HK-2 (cell line): ENCODE measurements around the gene MBP.

Source experiments
- DNase-seq: peaks from one replicate; pipeline ENCODE4 v3.0.0-alpha.2; 2018; ENCODE audit not compliant: unreplicated experiment

Gene MBP

DNA sequence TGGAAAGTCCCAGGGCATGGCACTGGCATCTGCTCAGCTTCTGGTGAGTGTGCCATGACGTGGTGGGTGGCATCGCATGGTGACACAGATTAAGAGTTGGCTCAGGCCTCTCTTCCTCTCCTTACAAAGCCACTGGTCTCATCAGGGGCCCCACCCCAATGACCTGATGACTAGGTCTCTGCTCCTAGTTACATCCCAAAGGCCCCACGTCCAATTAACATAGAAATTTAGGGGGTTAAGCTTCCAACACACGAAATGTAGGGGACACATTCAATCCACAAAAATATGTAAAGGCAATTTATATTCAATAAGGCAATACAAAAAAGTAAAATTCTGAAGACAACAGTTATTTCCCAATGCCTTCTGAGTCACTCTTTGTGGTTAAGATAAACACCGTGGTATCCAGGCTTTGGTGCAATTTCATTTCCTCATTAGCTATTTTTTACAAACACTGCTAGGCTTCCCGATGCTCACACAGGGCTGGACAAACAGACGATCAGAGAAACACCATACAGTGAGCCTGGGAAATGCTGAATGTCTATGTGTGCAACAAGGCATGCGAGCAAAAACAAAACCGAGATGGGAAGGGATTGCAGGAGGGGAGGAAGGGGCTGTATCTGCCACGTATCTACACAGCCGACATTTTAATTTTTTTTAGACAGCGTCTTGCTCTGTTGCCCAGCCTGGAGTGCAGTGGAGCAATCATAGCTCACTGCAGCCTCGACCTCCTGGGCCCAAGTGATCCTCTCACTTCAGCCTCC lies 67.2 kb downstream of the MBP start:
- no peak for DNase-seq

DNA sequence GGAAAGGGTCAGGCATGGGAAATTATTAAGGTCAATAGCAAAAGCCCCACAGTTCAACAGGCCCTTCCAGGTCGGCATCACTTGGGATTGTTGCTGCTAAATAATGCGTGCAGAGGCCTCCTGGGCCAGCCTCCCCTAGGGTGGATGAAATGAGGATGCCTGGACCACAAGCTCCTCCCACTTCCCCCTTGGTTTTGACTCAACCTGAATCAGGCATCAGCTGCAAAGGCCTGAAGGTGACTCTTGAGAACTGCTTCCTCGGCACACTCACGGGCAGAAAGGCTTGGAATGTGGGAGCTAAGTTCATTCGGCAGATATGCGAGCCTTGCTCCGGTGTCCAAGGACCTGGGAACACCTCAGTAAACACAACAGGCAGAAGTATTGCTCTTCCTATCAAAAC lies 69.3 kb downstream of the MBP start:
- DNase-seq = peak; percentile 48

DNA sequence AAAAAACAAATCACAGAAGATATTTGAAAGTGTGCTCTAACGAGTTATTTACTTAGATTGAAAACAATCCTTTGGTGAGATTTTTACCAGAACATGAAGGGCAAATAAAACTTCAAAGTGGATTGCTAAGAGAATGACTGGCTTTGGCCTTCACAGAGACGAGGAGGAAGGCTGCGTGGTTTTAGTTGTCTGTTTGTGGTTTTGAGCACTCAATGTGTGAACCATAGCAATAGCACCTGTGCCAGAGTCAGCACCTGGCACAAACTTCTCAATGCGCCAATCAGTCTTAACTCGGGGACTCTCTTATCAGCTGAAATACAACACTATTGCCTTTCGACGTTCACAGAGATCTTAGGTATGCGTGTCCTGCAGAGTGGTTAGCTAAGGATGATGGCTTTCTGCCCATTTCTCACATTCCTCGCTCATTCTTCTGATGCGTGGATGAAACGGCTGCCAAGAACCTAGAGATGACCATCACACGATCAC lies 70.0 kb downstream of the MBP start:
- DNase-seq = no peak

DNA sequence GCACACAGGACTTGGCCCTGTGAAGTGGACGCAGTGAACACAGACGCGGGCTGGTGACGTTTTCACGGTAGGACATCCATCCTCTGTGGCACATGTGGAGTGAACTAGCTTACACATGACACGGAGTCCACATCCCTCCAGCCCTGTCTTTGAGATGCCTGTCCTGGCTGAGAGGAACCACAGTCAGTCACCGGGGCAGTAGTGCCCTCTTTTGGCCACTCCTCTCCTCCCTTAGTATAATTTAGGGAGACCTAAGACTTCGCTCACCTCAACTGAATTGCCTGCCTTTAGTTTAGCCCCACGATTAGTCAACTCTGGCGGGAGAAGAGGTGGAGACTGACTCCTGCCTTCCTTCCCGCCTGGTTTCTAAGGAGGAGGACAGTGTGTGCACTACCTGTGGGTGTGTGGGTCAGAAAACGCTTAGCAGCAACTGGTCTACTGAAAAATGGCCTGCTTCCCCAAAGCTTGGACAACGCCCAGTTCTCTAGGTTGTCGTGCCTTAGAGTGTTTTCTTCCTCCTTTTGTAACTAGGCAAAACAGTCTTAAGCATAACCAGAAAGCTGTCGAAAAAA lies 70.6 kb downstream of the MBP start:
- DNase-seq = no peak

DNA sequence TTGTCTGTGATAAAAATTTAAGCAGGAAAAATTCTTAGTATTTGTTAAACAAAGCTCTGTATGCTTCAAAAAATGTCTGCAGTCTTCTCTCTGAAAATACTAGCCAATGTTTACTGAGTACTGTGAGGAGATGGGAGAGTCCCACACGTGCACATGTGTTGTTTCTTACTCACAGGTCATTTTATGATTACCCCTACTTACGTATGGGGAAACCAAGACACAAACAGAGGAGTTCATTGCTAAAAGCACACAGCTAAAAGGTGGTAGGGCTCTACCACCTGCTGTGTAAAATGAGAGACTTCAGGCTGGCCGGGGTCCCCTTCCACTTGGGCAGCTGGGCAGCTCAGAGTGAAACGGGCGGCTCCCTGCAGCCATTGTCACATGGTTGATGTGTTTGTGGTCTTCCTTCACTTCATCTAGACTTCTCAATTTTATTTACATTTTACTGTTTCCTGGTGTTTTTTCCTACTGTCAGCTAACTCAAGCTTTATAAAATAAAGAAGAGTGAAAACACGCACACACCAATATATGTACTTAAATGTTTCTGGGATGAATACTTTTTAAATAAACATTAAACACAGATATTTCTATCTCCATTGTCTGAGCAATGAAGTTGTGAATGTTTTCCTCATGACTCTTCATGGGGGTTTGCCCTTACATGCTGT lies 71.2 kb downstream of the MBP start:
- DNase-seq = no peak

DNA sequence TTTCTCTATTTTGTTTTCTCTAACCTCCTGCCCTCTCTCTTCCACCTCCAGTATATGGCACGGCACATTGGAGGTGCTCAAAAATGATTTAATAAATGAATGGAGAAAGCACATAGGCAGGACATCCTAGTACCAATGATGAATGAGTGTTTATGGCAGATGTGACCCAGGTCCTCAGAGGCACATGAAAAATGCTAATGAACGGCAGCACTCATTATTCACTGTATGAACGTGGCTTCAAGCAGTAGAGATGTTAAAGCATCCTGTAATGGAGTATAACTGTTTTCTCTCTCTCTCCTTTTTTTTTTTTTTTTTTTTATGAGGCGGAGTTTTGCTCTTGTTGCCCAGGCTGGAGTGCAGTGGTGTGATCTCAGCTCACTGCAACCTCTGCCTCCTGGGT lies 72.4 kb downstream of the MBP start:
- no peak for DNase-seq

DNA sequence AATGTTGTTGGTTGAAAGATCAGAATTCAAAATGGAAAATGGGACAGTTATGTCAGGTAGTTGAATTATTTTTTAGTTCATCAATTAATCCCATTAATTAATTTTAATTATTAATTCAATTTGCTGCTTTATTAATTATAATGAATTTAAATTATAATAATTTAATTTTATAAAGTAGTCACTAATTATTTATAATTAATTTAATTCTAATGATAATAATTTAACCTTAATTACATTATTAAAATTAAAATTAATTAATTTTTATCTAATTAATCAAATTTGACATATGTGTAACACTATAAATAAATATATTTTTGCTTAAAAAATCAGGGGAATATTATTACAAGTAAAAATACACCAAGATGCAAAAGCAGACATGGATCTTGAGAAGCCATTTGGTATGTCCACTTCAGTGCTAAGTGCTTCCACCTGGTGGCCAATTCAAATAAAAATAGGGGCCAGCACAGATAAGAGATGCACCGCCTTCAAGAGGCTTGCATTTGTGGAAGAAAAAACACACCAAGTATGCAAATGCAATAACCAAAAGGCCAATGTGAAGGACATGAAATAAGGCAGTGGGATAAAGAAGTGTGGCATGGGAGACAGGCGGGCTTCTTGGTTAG lies 73.2 kb downstream of the MBP start:
- no peak for DNase-seq

DNA sequence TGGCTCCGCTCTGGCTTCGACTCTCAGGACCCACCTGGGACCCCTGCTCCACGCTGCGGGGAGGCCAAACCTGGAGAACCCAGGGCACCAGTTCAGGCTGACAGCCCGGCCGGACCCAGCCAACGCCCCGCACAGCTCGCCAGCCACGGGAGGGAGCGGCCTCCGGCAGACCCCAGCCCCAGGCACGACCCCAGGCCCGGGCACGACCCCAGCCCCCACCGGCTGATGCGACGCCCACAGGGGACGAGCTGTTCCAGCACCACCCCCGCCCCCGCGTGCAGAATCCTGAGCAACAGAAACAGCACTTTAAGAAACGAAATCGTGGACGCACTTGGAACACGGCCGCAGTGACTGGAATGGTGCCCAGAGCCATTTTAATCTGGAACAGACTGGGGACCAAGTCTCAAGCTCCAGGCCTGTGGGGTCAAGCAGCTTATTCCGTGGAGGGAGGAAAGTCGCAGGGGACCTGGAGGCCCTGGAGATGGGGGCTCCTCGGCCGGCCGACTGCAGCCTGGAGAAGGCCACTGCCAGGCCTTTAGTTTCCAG lies 74.2 kb downstream of the MBP start:
- no peak for DNase-seq

DNA sequence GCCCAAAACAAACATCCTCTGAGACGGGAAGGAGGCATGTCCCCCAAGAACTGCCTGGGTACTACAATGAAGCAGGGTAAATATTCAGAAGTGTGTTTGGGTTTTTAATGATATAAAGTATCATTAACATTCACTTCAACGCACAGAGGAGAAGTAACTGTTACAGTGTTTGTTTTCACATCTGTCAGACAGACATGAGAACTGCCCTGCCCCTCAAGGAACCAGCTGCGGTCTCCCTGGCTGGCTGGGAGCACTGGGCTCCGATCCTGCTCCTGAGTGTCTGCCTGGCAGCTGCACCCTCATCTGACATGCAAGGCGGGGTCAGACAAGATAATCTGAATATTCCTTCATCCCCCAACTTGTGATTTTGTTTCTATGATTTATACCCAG lies 75.6 kb downstream of the MBP start:
- DNase-seq = no peak

DNA sequence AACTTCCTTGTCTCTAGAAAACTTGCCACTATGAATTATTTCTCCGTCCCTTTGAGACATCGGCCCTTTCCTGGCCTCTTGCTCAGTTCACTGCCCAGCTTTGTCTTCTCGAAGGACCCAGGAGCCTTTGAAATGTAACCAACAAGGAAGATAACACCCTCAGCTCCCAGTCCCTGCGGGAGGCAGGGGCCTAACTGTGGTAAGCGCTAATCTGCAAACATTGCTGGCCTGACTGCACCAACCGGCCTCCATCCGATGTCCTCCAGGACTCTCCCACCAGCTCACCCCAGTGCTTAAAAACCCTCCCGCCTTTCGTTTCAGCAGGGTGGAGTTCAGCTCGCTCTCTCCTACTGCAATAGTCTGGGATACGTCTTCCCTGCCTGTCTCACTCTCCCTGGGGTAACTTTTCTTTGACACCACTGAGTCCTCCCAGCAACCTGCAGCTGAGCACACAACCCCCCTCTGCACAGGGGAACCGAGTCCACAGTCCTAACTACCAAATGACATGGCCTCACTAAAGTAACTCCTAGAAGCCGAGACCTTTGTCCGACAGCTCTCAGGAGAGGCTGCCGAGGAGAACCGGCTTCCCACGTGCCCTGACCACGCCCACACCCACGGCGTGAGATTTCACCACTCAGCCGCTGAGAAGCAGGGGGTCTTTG lies 76.1 kb downstream of the MBP start:
- DNase-seq = no peak

DNA sequence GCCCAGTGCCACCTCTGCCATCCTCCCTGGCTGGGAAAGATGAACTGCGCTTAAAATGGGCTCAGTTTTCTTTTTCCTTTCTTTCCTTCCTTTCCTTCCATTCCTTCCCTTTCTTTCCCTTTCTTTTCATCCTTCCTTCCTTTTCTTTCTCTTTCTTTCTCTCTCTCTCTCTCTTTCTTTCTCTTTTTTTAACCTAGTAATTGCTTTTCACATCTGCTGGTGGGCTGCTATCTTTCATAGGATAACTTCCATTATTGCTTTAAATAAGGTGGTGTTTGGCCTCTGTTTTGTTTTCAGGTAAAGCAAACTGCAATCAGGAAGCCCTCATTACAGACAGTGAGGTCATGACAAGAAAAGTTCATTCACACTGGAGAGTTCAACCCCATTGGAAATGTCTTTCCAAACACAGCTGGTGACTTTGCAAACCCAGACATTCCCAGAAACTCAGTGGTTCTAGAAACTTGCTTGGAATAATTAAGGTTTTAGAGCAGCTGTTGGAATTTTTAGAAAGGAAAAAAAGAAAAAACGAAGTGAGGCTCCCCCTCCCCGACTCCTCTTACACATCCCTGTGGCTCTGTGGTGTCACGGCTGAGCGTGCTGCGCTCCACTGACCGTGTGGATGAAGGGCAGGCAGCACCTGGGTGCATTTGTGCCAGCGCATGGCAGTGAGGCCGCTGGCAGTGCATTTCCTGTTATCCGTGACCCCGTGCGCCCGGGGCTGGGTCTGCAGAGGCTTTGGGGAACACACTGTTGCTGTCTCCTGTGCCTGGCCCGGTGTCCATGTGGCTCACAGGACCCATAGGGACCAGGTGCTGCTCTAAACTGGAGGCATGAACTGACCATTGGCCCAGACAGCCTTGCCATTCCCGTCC lies 76.9 kb downstream of the MBP start:
- DNase-seq = no peak

DNA sequence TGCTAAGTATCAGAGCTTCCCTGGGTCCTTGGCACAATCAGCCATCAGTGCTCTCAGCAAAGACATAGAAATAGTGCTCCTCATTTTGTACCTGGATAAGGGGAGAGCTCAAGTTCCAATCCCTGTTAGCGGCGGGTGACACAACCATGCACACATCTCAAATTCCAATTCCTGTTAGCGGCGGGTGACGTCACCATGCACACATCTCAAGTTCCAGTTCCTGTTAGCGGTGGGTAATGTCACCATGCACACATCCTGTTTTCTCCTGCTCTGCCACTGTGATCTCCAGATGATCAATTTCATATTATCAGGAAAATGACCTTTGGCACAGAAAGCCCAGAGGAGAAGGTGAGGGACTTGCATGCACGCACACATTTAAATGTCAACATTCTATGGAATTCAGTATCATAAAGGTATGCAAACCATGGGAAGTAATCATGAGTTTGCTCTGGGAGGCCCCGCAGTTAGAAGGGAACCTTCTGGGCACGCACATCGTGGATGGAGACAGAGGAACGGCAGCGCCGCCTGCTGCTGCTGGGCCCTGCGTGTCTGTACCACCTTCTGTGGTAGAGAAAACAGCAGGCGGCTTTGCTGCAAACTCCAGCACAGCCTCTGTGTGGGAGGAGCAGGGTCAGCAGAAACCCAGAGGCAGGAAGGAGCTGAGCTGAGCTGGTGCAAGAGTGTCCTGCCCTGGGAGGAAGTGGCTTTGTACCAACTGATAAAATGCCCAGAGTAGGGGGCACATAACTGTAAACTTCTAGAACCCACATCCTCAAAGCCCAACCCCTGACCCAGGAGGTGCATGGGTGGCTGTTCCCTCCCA lies 77.8 kb downstream of the MBP start:
- DNase-seq = no peak

DNA sequence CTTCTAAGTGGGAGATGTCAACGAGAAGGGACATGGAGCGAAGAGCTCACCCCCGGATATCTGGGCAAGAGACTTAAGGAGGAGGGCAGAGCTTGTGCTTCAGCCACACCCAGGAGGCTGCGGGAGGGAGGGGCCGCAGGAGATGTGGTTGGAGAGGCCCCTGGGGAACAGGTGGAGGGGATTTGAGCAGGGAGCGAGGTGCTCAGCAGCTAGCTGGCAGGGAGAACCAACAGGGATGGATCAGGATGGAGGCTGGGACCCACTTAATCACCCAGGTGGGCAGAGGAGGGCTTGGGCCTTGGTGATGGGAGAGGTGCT lies 78.3 kb downstream of the MBP start:
- DNase-seq = no peak

DNA sequence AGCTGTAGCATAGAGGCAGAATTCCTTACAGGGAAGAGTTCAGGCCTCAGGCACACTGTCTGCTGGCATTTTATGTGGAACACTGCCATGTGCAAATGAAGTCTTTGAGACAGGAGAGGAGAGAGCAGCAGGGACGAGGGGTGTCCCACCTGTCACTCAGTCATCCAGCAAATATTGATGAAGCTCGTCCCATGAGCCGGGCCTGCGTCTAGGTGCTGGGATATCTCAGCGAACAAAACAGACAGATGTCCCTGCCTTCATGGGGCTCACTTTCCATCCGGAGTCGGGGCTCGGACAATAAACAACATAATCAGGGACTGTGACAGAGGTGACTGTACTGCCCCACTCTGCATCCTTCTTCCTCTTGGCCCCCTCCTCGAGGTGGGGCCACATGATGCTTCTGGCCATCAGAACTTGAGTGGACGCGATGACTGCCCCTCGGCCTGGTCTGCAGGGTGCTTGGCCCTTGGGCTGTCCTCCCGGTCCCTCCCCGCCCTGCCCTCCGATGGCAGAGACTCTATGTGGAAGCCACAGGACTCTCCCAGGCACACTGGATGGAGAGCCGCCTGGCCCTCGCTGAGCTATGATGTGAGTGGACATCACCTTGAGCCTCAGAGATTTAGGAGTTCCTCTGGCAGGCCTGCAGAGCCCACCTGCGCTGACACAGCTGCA lies 78.8 kb downstream of the MBP start:
- no peak for DNase-seq

DNA sequence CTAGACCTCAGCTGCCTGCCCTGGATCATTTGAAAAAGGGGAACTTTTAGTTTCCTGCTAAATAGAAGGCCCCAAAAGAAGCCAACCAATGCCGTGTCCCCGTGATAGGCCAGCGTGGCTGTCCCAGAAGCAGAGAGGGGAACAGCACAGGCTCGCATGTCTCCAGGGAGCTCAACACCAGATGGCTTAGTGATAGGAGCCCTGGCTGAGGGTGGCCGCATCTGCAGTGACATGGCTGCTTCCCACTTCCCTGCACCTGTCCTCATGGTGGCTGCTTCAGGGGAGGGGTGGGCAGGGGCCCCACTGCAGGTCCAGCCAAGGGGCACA lies 79.6 kb downstream of the MBP start:
- DNase-seq = no peak

DNA sequence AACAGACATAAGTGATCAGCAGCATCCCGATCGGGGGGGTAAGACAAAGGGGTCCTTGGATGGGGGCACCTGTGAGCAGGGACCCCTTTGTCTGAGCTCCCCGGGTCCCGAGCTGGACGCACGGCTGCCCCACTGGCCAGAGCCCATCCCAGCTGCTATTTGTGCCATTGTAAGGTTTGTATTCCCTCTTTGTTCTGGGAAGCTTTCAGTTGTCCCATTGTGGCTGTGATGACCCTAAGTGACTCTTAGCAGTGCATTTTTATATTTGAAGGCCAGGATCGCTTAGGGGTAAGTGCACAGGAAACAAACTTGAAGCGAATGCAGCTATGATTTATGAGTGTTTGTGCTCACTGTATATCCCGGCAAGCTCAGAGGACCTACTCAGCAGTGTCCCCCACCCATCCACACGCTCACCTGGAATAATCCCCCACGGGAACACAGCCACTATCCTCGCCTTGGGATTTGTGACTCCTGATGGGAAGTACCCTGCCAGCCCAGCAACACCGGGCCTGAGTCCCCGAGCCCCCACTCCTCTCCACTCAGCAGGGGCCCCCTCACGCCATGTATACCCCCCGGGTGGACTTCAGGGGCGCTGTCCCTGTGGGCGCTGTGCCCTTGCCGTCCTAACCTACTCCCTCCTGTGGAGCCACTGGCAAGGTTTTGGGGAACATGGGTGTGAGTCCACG lies 80.1 kb downstream of the MBP start:
- no peak for DNase-seq

DNA sequence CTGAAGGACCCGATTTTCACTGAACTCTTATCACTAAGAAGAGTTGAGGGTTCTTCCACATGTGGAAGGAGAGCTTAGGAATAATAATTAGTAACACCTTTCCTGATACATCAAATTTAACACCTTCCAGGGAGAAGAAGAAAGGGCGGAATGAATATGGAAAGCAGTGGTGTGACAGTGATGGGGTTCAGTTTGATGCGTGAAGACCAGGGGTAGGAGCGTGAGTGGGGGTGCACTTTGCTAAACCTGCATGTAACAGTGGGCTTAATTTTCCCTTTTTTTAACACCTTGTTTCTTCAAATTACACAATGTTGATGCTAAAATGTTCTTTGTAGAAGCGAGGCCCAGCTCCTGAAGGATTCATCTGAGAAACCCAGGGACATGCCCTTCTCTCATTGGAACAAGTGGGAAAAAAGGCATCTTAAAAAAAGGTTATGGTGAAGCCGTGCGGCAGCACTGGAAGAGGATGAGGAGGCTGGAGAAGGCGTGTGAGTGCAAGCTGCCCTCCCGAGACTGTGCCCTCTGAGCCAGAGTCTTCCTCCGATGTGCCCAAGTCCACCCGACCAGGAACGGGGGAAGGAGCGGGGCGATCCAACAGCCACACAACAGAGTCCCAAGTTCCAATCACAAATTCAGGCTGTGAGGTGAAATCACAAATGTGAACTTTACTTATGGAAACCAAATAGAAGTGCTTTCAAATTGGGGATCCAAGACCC lies 80.8 kb downstream of the MBP start:
- no peak for DNase-seq

DNA sequence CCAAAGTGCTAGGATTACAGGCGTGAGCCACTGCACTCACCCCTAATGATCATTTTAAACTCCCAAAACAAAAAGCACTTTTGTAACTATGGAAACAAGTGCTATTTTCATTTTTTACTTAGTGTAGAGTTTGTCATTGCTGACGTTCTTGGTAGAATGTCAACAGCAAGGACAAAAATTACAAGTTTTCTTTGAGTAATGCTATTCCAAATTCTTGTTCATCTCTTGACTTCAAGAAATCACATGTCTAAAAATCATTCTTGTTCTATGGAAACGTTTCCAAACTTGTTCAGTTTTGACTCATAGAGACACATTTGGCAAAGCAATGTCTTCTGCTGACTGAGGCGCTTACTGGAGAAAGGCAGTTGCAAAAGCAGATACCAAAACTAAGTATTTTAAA lies 82.6 kb downstream of the MBP start:
- no peak for DNase-seq
